A673 (cell line): ENCODE data around the gene AP4S1. TPM values are rescaled to one million over a fixed set of nuclear protein-coding genes. Genes with fewer than 3 reads are reported as not detected.
"Not testable (repeated sequence)": the region's sequence is repeated elsewhere in the genome, so short reads cannot be mapped to it uniquely, and the experiment has no call there.

Source experiments
- BruUV-seq: library from RNA; stranded (reverse); fragments of 400-500 nt; replicated peaks from 2 replicates; lab custom pipeline; 2021; lab: Mats Ljungman, UMichigan
- CTCF ChIA-PET: fragments of 300-600 bp; sonication (Branson Sonifier 250); formaldehyde crosslinking; loops from one replicate; lab custom pipeline; 2022; ENCODE audit warnings: antibody characterized with exemption; lab: Charles Lee
- POLR2A ChIA-PET: fragments of 300-600 bp; sonication (Branson Sonifier 250); formaldehyde crosslinking; loops from one replicate; lab custom pipeline; 2022; ENCODE audit warnings: antibody characterized with exemption; ENCODE audit not compliant: low non-redundant PET; lab: Charles Lee
- DNase-seq: peaks from one replicate; pipeline ENCODE4 v3.0.0-alpha.2; 2015; ENCODE audit warnings: low spot score
- H3K27ac ChIP-seq: fragments of 200-600 bp; sonication (generic); 2 replicates; pipeline ENCODE4 v1.5.1; 2016; ENCODE audit warnings: mixed run types, low read depth, mild to moderate bottlenecking, mixed read lengths, antibody characterized with exemption, low read length; ENCODE audit not compliant: poor library complexity, severe bottlenecking
- H3K27me3 ChIP-seq: fragments of 200-600 bp; sonication (generic); replicated peaks from 2 replicates; pipeline ENCODE4 v1.6.1; 2017; ENCODE audit warnings: mixed run types, low read depth, mild to moderate bottlenecking, mixed read lengths, antibody characterized with exemption, low read length; ENCODE audit not compliant: insufficient read depth, poor library complexity
- H3K36me3 ChIP-seq: fragments of 200-600 bp; sonication (generic); 2 replicates; pipeline ENCODE4 v1.6.1; 2016; ENCODE audit warnings: mixed run types, mild to moderate bottlenecking, mixed read lengths, antibody characterized with exemption, low read length; ENCODE audit not compliant: insufficient read depth, poor library complexity, severe bottlenecking
- H3K4me1 ChIP-seq: fragments of 200-600 bp; sonication (generic); 2 replicates; pipeline ENCODE4 v1.6.1; 2017; ENCODE audit warnings: mixed run types, mild to moderate bottlenecking, mixed read lengths, antibody characterized with exemption, low read length; ENCODE audit not compliant: insufficient read depth, poor library complexity, severe bottlenecking
- H3K4me3 ChIP-seq: fragments of 200-600 bp; sonication (generic); 2 replicates; pipeline ENCODE4 v1.5.1; 2016; ENCODE audit warnings: low read depth, mixed run types, mild to moderate bottlenecking, mixed read lengths, low read length; ENCODE audit not compliant: poor library complexity, severe bottlenecking
- H3K9me3 ChIP-seq: fragments of 200-600 bp; sonication (generic); 2 replicates; pipeline ENCODE4 v1.6.1; 2016; ENCODE audit warnings: mixed run types, low read depth, mild to moderate bottlenecking, mixed read lengths, antibody characterized with exemption, low read length; ENCODE audit not compliant: poor library complexity, severe bottlenecking
- CTCF ChIP-seq: fragments of 300-800, 200-600 bp; sonication (generic); conservative IDR thresholded peaks from 2 replicates; pipeline ENCODE4 v1.5.1; 2017; ENCODE audit warnings: low read depth, mild to moderate bottlenecking, antibody characterized with exemption, low read length, moderate library complexity, mixed read lengths
- EZH2 ChIP-seq: fragments of 200-600 bp; sonication (generic); IDR thresholded peaks from 2 replicates; pipeline ENCODE4 v1.6.1; 2017; ENCODE audit warnings: borderline replicate concordance, low read depth, mild to moderate bottlenecking, mixed read lengths, antibody characterized with exemption, low read length; ENCODE audit not compliant: poor library complexity, severe bottlenecking
- intact Hi-C: fragments of 100-400 bp; cut with micrococcal nuclease; formaldehyde crosslinking; loops from one replicate; pipeline ENCODE4 v1.10.0; 2022; ENCODE audit not compliant: unreplicated experiment
- total RNA-seq: library from RNA; stranded (reverse); gene quantifications from 2 replicates; pipeline ENCODE4 v1.2.3, GENCODE V29; 2021

AP4S1 gene
- total RNA-seq, 1 experiment from 2014 or later = 8.6 TPM

GRCh38 chr14:31084385-31084784 is 58.9 kb downstream of the AP4S1 start:
- H3K4me3 ChIP-seq = no peak overlapping the region
- H3K27ac ChIP-seq = no peak overlapping the region
- H3K27me3 ChIP-seq = no peaks in the 10 kb centered on the region
- no peaks in the 10 kb centered on the region for H3K4me1 ChIP-seq
- intact Hi-C loops = loop anchor here (10.0 kb wide), 2 partner anchors 200 to 430 kb away; no protein-coding TSS in a partner anchor
- CTCF ChIA-PET = no interaction called here
- H3K9me3 ChIP-seq = no peaks in the 10 kb centered on the region
- TF ChIP-seq EZH2 (no peak), CTCF (no peak)
- POLR2A ChIA-PET = no interaction called here
- DNase-seq = no peak
- no TSS peak for BruUV-seq
- no peaks in the 10 kb centered on the region for H3K36me3 ChIP-seq

- intact Hi-C loops = loop anchor here (10.0 kb wide), 2 partner anchors 200 to 430 kb away; no protein-coding TSS in a partner anchor
- H3K4me3 ChIP-seq = no peak overlapping the region
- no TSS peak for BruUV-seq
- H3K9me3 ChIP-seq = no peaks in the 10 kb centered on the region
- TF ChIP-seq EZH2 (no peak), CTCF (no peak)
- H3K27ac ChIP-seq = no peak overlapping the region
- H3K36me3 ChIP-seq = no peaks in the 10 kb centered on the region
- no peaks in the 10 kb centered on the region for H3K4me1 ChIP-seq
- H3K27me3 ChIP-seq = no peaks in the 10 kb centered on the region
- POLR2A ChIA-PET = no interaction called here
- CTCF ChIA-PET = no interaction called here
- DNase-seq = no peak
These were observed 59.6 kb downstream of the AP4S1 start for GRCh38 chr14:31085027-31085426.

GRCh38 chr14:31086466-31086865 is 61.0 kb downstream of the AP4S1 start:
- H3K9me3 ChIP-seq, H3K4me1 ChIP-seq, POLR2A ChIA-PET, H3K4me3 ChIP-seq, H3K27me3 ChIP-seq, H3K27ac ChIP-seq, DNase-seq, BruUV-seq, H3K36me3 ChIP-seq: not testable (repeated sequence)
- intact Hi-C loops = loop anchor here (10.0 kb wide), 2 partner anchors 202 to 432 kb away; no protein-coding TSS in a partner anchor
- CTCF ChIA-PET = interaction anchor here (0.6 kb wide), 1 partner anchor 432 kb away, joined by 3 read pairs; no protein-coding TSS in a partner anchor
